H9 (cell line): ENCODE data around the gene TNFRSF19. TPM values are rescaled to one million over a fixed set of nuclear protein-coding genes. Genes with fewer than 3 reads are reported as not detected.
A peak's percentile ranks its signal among the peaks of the same experiment; 100 is the strongest.

Experiments
- DNase-seq: peaks from one replicate; pipeline ENCODE4 v3.0.0-alpha.2; 2017
- H2AFZ ChIP-seq: one replicate; pipeline ENCODE4 v1.6.1; 2013; ENCODE audit warnings: mild to moderate bottlenecking, low read length, control low read depth, moderate library complexity
- H2AK5ac ChIP-seq: 2 replicates; pipeline ENCODE4 v1.6.1; 2013; ENCODE audit warnings: low read length, control low read depth, mixed read lengths; ENCODE audit not compliant: insufficient read length
- H2BK120ac ChIP-seq: one replicate; pipeline ENCODE4 v1.6.1; 2013; ENCODE audit warnings: low read depth, mild to moderate bottlenecking, low read length, control low read depth, inconsistent platforms; ENCODE audit not compliant: poor library complexity, severe bottlenecking
- H2BK12ac ChIP-seq: 2 replicates; pipeline ENCODE4 v1.6.1; 2013; ENCODE audit warnings: low read length, control low read depth, mixed read lengths, low read depth; ENCODE audit not compliant: insufficient read length
- H2BK15ac ChIP-seq: 2 replicates; pipeline ENCODE4 v1.6.1; 2013; ENCODE audit warnings: low read depth, low read length, control low read depth
- H2BK20ac ChIP-seq: one replicate; pipeline ENCODE4 v1.6.1; 2013; ENCODE audit warnings: low read depth, mild to moderate bottlenecking, low read length, control low read depth, inconsistent platforms; ENCODE audit not compliant: poor library complexity, severe bottlenecking
- H2BK5ac ChIP-seq: 2 replicates; pipeline ENCODE4 v1.6.1; 2013; ENCODE audit warnings: low read length, control low read depth, mixed read lengths; ENCODE audit not compliant: insufficient read length
- H3K14ac ChIP-seq: 2 replicates; pipeline ENCODE4 v1.6.1; 2013; ENCODE audit warnings: low read length, control low read depth; ENCODE audit not compliant: insufficient read depth
- H3K18ac ChIP-seq: 2 replicates; pipeline ENCODE4 v1.6.1; 2013; ENCODE audit warnings: low read depth, mild to moderate bottlenecking, mixed read lengths, low read length, control low read depth; ENCODE audit not compliant: insufficient read length
- H3K23ac ChIP-seq: 2 replicates; pipeline ENCODE4 v1.6.1; 2013; ENCODE audit warnings: low read length, control low read depth, mixed read lengths, low read depth; ENCODE audit not compliant: insufficient read length
- H3K23me2 ChIP-seq: 2 replicates; pipeline ENCODE4 v1.6.1; 2013; ENCODE audit warnings: low read depth, mild to moderate bottlenecking, mixed read lengths, low read length, control low read depth; ENCODE audit not compliant: insufficient read length, poor library complexity, severe bottlenecking
- H3K27ac ChIP-seq: 2 replicates; pipeline ENCODE4 v1.5.1; 2013; ENCODE audit warnings: low read length, control low read depth, mixed read lengths, low read depth; ENCODE audit not compliant: insufficient read length
- H3K27me3 ChIP-seq: 2 replicates; pipeline ENCODE4 v1.6.1; 2013; ENCODE audit warnings: low read length, control low read depth, inconsistent platforms; ENCODE audit not compliant: insufficient read depth
- H3K4ac ChIP-seq: 2 replicates; pipeline ENCODE4 v1.6.1; 2013; ENCODE audit warnings: low read depth, mild to moderate bottlenecking, control low read depth, inconsistent platforms, low read length, moderate library complexity
- H3K4me1 ChIP-seq: 2 replicates; pipeline ENCODE4 v1.6.1; 2013; ENCODE audit warnings: low read length, control low read depth, inconsistent platforms; ENCODE audit not compliant: insufficient read depth
- H3K4me2 ChIP-seq: 2 replicates; pipeline ENCODE4 v1.6.1; 2013; ENCODE audit warnings: low read length, control low read depth, mixed read lengths; ENCODE audit not compliant: insufficient read length, insufficient read depth
- H3K56ac ChIP-seq: 2 replicates; pipeline ENCODE4 v1.6.1; 2013; ENCODE audit warnings: low read depth, mild to moderate bottlenecking, mixed read lengths, low read length, control low read depth; ENCODE audit not compliant: insufficient read length
- H3K79me1 ChIP-seq: 2 replicates; pipeline ENCODE4 v1.6.1; 2013; ENCODE audit warnings: low read depth, mild to moderate bottlenecking, moderate library complexity, low read length, control low read depth, inconsistent platforms; ENCODE audit not compliant: insufficient read depth, poor library complexity, severe bottlenecking
- H3K79me2 ChIP-seq: 2 replicates; pipeline ENCODE4 v1.6.1; 2013; ENCODE audit warnings: low read length, control low read depth, inconsistent platforms; ENCODE audit not compliant: insufficient read depth
- H3K9ac ChIP-seq: 2 replicates; pipeline ENCODE4 v1.6.1; 2013; ENCODE audit warnings: low read length, control low read depth, mixed read lengths; ENCODE audit not compliant: insufficient read length; ENCODE audit errors: extremely low read depth
- H3K9me3 ChIP-seq: one replicate; pipeline ENCODE4 v1.6.1; 2013; ENCODE audit warnings: low read depth, low read length, inconsistent platforms; ENCODE audit not compliant: control insufficient read depth
- H3T11ph ChIP-seq: one replicate; pipeline ENCODE4 v1.6.1; 2013; ENCODE audit warnings: mild to moderate bottlenecking, low read length, control low read depth, inconsistent platforms
- H4K20me1 ChIP-seq: one replicate; pipeline ENCODE4 v1.6.1; 2013; ENCODE audit not compliant: control insufficient read depth, insufficient read length, insufficient read depth
- H4K5ac ChIP-seq: 2 replicates; pipeline ENCODE4 v1.6.1; 2013; ENCODE audit warnings: low read depth, mild to moderate bottlenecking, mixed read lengths, low read length, control low read depth; ENCODE audit not compliant: insufficient read length
- H4K8ac ChIP-seq: replicated peaks from 2 replicates; pipeline ENCODE4 v1.6.1; 2013; ENCODE audit warnings: low read length, control low read depth, mixed read lengths, low read depth; ENCODE audit not compliant: insufficient read length
- H4K91ac ChIP-seq: 2 replicates; pipeline ENCODE4 v1.6.1; 2013; ENCODE audit warnings: low read depth, mild to moderate bottlenecking, moderate library complexity, mixed read lengths, low read length, control low read depth; ENCODE audit not compliant: insufficient read length
- H3K27ac Mint-ChIP-seq, 3 experiments: 2 replicates in 2 of 3; 3 replicates in 1 of 3; pipeline ENCODE4 v1.8.0; 2020 to 2021; ENCODE audit warnings: mixed read lengths in 3 of 3, mild to moderate bottlenecking in 1 of 3, moderate library complexity in 1 of 3
- H3K27me3 Mint-ChIP-seq: 2 replicates; pipeline ENCODE4 v1.8.0; 2021; ENCODE audit warnings: low read depth, mild to moderate bottlenecking, moderate library complexity, mixed read lengths
- H3K36me3 Mint-ChIP-seq, 3 experiments: 2 replicates in 2 of 3; 3 replicates in 1 of 3; pipeline ENCODE4 v1.8.0; 2020 to 2021; ENCODE audit warnings: low read depth in 3 of 3, mixed read lengths in 3 of 3; ENCODE audit not compliant: insufficient read depth in 1 of 3
- H3K4me1 Mint-ChIP-seq, 2 experiments: 2 replicates each; pipeline ENCODE4 v1.8.0; 2020; ENCODE audit warnings: mixed read lengths in 2 of 2
- H3K4me3 Mint-ChIP-seq, 2 experiments: 2 replicates in 1 of 2; 3 replicates in 1 of 2; pipeline ENCODE4 v1.8.0; 2020 to 2021; ENCODE audit warnings: mild to moderate bottlenecking in 2 of 2, mixed read lengths in 2 of 2, moderate library complexity in 1 of 2
- H3K9me3 Mint-ChIP-seq, 2 experiments: 2 replicates in 1 of 2; 3 replicates in 1 of 2; pipeline ENCODE4 v1.8.0; 2020; ENCODE audit warnings: mild to moderate bottlenecking in 2 of 2, mixed read lengths in 2 of 2, moderate library complexity in 1 of 2
- WGBS: extraction: QIAGEN DNeasy Blood & Tissue Kit; methylation state at CpG from one replicate; pipeline ENCODE4 v1.1.7; 2013; ENCODE audit warnings: missing lambda C conversion rate, low lambda C conversion rate, mixed read lengths; ENCODE audit not compliant: insufficient read length; ENCODE audit errors: extremely low coverage; 5-methylcytosine and 5-hydroxymethylcytosine counted together
- total RNA-seq: library from RNA; stranded (reverse); gene quantifications from 2 replicates; pipeline ENCODE4 v1.2.1, GENCODE V29; 2021
- TF ChIP-seq, protein P1 (sequence below): fragments of 200-600 bp; sonication (generic); conservative IDR thresholded peaks from 3 replicates; pipeline ENCODE4 v1.8.0; 2021; ENCODE audit warnings: antibody characterized with exemption, mild to moderate bottlenecking

TNFRSF19 gene
- total RNA-seq, 1 experiment from 2014 or later, result 2.7 TPM

DNA sequence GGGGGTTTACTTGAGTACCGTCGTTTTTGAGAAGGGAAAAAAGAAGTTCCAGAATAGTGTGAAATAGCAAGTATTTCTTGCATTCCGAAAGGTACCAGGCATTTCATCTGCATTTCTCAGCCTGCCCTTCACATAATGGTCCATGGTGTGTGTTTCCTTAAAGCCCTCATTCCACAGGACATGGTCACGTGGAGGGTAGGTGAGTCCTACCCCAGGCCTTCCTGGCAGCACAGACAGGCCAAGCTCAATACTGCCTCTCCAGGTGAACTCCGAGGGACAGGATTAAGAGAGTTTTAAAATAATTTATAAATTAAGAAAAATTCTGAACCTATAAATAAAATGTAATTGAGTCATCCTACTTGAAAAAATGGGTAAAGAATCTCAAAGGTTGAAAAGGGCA lies 64.7 kb downstream of the TNFRSF19 start:
- no peak overlapping the region for H2AK5ac ChIP-seq
- no peak overlapping the region for H3K14ac ChIP-seq
- Mint-ChIP-seq H3K9me3 (no peaks in the 10 kb centered on the region), H3K4me1 (peaks cover 63 to 78% of the 10 kb centered on the region in 2 experiments), H3K36me3 (no peaks in the 10 kb centered on the region), H3K27ac (no peak overlapping the region), H3K27me3 (peaks cover 1% of the 10 kb centered on the region; the same call in 1 of the 2 replicates), H3K4me3 (no peak overlapping the region)
- TF ChIP-seq, protein P1, sequence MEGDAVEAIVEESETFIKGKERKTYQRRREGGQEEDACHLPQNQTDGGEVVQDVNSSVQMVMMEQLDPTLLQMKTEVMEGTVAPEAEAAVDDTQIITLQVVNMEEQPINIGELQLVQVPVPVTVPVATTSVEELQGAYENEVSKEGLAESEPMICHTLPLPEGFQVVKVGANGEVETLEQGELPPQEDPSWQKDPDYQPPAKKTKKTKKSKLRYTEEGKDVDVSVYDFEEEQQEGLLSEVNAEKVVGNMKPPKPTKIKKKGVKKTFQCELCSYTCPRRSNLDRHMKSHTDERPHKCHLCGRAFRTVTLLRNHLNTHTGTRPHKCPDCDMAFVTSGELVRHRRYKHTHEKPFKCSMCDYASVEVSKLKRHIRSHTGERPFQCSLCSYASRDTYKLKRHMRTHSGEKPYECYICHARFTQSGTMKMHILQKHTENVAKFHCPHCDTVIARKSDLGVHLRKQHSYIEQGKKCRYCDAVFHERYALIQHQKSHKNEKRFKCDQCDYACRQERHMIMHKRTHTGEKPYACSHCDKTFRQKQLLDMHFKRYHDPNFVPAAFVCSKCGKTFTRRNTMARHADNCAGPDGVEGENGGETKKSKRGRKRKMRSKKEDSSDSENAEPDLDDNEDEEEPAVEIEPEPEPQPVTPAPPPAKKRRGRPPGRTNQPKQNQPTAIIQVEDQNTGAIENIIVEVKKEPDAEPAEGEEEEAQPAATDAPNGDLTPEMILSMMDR, result peak; percentile 61
- H3K23me2 ChIP-seq, result no peaks in the 10 kb centered on the region
- no peak overlapping the region for H3T11ph ChIP-seq
- no peaks in the 10 kb centered on the region for H3K79me2 ChIP-seq
- H2BK15ac ChIP-seq, result no peak overlapping the region
- H2BK20ac ChIP-seq, result no peak overlapping the region
- H3K4me1 ChIP-seq, result peaks cover 6% of the 10 kb centered on the region
- H3K4ac ChIP-seq, result no peak overlapping the region
- DNase-seq, result no peak
- no peak overlapping the region for H4K91ac ChIP-seq
- H3K9ac ChIP-seq, result no peak overlapping the region
- H2BK5ac ChIP-seq, result no peak overlapping the region
- no peaks in the 10 kb centered on the region for H3K27me3 ChIP-seq
- no peaks in the 10 kb centered on the region for H4K20me1 ChIP-seq
- H2BK120ac ChIP-seq, result no peak overlapping the region
- H3K18ac ChIP-seq, result no peak overlapping the region
- H2BK12ac ChIP-seq, result no peak overlapping the region
- no peaks in the 10 kb centered on the region for H3K9me3 ChIP-seq
- no peaks in the 10 kb centered on the region for H3K79me1 ChIP-seq
- no peak overlapping the region for H4K8ac ChIP-seq
- no peak overlapping the region for H3K4me2 ChIP-seq
- no peak overlapping the region for H2AFZ ChIP-seq
- no peak overlapping the region for H3K27ac ChIP-seq
- H4K5ac ChIP-seq, result no peak overlapping the region
- H3K23ac ChIP-seq, result no peak overlapping the region
- H3K56ac ChIP-seq, result no peak overlapping the region
- no CpG with 5 or more reads among the region's 5 CpGs for WGBS
